Activated naive CD4-positive, alpha-beta T cell treated with anti-CD3 and anti-CD28 coated beads, Interleukin-2, amount 10 ng/mL, durations not matched to agents 7 days and 5 days (primary cell): ENCODE results near the gene CACNA2D2.

Experiments used
- CTCF ChIA-PET: fragments of 350-600 bp; sonication (Branson Sonifier 250); formaldehyde crosslinking; loops from one replicate; lab custom pipeline; 2021; ENCODE audit warnings: antibody characterized with exemption; lab: Charles Lee
- DNase-seq: peaks from one replicate; pipeline ENCODE4 v3.0.0-alpha.2; 2020
- H3K27ac Mint-ChIP-seq: one replicate; pipeline ENCODE4 v1.8.0; 2021; ENCODE audit warnings: mild to moderate bottlenecking, moderate library complexity, mixed read lengths
- H3K27me3 Mint-ChIP-seq: one replicate; pipeline ENCODE4 v1.8.0; 2021; ENCODE audit warnings: mild to moderate bottlenecking, mixed read lengths
- H3K36me3 Mint-ChIP-seq: one replicate; pipeline ENCODE4 v1.8.0; 2021; ENCODE audit warnings: mixed read lengths
- H3K4me1 Mint-ChIP-seq: one replicate; pipeline ENCODE4 v1.8.0; 2021; ENCODE audit warnings: mixed read lengths
- H3K4me3 Mint-ChIP-seq: one replicate; pipeline ENCODE4 v1.8.0; 2021; ENCODE audit warnings: mild to moderate bottlenecking, moderate library complexity, mixed read lengths
- H3K9me3 Mint-ChIP-seq: one replicate; pipeline ENCODE4 v1.8.0; 2021; ENCODE audit warnings: mixed read lengths

Gene CACNA2D2

GRCh38 chr3:50414616-50415015, 88.8 kb downstream of the CACNA2D2 start:
- no peak overlapping the region for H3K4me3 Mint-ChIP-seq
- no peak for DNase-seq
- no peaks in the 10 kb centered on the region for H3K9me3 Mint-ChIP-seq
- no peaks in the 10 kb centered on the region for H3K36me3 Mint-ChIP-seq
- peaks cover 17% of the 10 kb centered on the region for H3K27me3 Mint-ChIP-seq
- CTCF ChIA-PET: interaction anchor here (0.9 kb wide), 1 partner anchor 128 kb away, joined by 3 read pairs; no protein-coding TSS in a partner anchor
- H3K27ac Mint-ChIP-seq: no peak overlapping the region
- no peaks in the 10 kb centered on the region for H3K4me1 Mint-ChIP-seq

- DNase-seq: no peak
- H3K27ac Mint-ChIP-seq: no peak overlapping the region
- H3K27me3 Mint-ChIP-seq: peaks cover 13% of the 10 kb centered on the region
- H3K9me3 Mint-ChIP-seq: no peaks in the 10 kb centered on the region
- H3K4me1 Mint-ChIP-seq: no peaks in the 10 kb centered on the region
- CTCF ChIA-PET: no interaction called here
- no peak overlapping the region for H3K4me3 Mint-ChIP-seq
- H3K36me3 Mint-ChIP-seq: no peaks in the 10 kb centered on the region
These were observed 91.1 kb downstream of the CACNA2D2 start for GRCh38 chr3:50412231-50412754.

- no peaks in the 10 kb centered on the region for H3K9me3 Mint-ChIP-seq
- H3K36me3 Mint-ChIP-seq: no peaks in the 10 kb centered on the region
- peaks cover 13% of the 10 kb centered on the region for H3K27me3 Mint-ChIP-seq
- no peak overlapping the region for H3K27ac Mint-ChIP-seq
- DNase-seq: no peak
- no peak overlapping the region for H3K4me3 Mint-ChIP-seq
- CTCF ChIA-PET: interaction anchor here (1.1 kb wide), 1 partner anchor 131 kb away, joined by 4 read pairs; no protein-coding TSS in a partner anchor
- H3K4me1 Mint-ChIP-seq: no peaks in the 10 kb centered on the region
These were observed 92.2 kb downstream of the CACNA2D2 start for GRCh38 chr3:50411229-50411628.

- H3K9me3 Mint-ChIP-seq: no peaks in the 10 kb centered on the region
- CTCF ChIA-PET: interaction anchor here (1.1 kb wide), 1 partner anchor 131 kb away, joined by 4 read pairs; no protein-coding TSS in a partner anchor
- H3K27me3 Mint-ChIP-seq: peaks cover 13% of the 10 kb centered on the region
- H3K4me1 Mint-ChIP-seq: no peaks in the 10 kb centered on the region
- H3K4me3 Mint-ChIP-seq: no peak overlapping the region
- H3K27ac Mint-ChIP-seq: no peak overlapping the region
- no peaks in the 10 kb centered on the region for H3K36me3 Mint-ChIP-seq
- no peak for DNase-seq
These were observed 92.8 kb downstream of the CACNA2D2 start for GRCh38 chr3:50410608-50411139.

- Mint-ChIP-seq H3K4me1 (no peaks in the 10 kb centered on the region), H3K27me3 (peaks cover 12% of the 10 kb centered on the region), H3K4me3 (no peak overlapping the region), H3K36me3 (no peaks in the 10 kb centered on the region), H3K27ac (no peak overlapping the region), H3K9me3 (no peaks in the 10 kb centered on the region)
- CTCF ChIA-PET: no interaction called here
- no peak for DNase-seq
These were observed 93.2 kb downstream of the CACNA2D2 start for GRCh38 chr3:50410185-50410584.

- Mint-ChIP-seq H3K27ac (no peak overlapping the region), H3K4me3 (no peak overlapping the region), H3K27me3 (peaks cover 14% of the 10 kb centered on the region), H3K4me1 (no peaks in the 10 kb centered on the region), H3K9me3 (no peaks in the 10 kb centered on the region), H3K36me3 (no peaks in the 10 kb centered on the region)
- CTCF ChIA-PET: no interaction called here
- no peak for DNase-seq
These were observed 94.9 kb downstream of the CACNA2D2 start for GRCh38 chr3:50408443-50408944.

- Mint-ChIP-seq H3K9me3 (no peaks in the 10 kb centered on the region), H3K36me3 (no peaks in the 10 kb centered on the region), H3K27ac (no peak overlapping the region), H3K4me1 (no peaks in the 10 kb centered on the region), H3K4me3 (no peak overlapping the region), H3K27me3 (peaks cover 19% of the 10 kb centered on the region)
- CTCF ChIA-PET: no interaction called here
- DNase-seq: no peak
These were observed 96.9 kb downstream of the CACNA2D2 start for GRCh38 chr3:50406487-50406886.

- CTCF ChIA-PET: no interaction called here
- peaks cover 15% of the 10 kb centered on the region for H3K27me3 Mint-ChIP-seq
- H3K4me1 Mint-ChIP-seq: no peaks in the 10 kb centered on the region
- H3K9me3 Mint-ChIP-seq: no peaks in the 10 kb centered on the region
- no peaks in the 10 kb centered on the region for H3K36me3 Mint-ChIP-seq
- no peak overlapping the region for H3K4me3 Mint-ChIP-seq
- no peak overlapping the region for H3K27ac Mint-ChIP-seq
- peak; percentile 75 for DNase-seq
These were observed 98.2 kb downstream of the CACNA2D2 start for GRCh38 chr3:50405249-50405648.

- H3K27ac Mint-ChIP-seq: no peak overlapping the region
- DNase-seq: no peak
- no peaks in the 10 kb centered on the region for H3K36me3 Mint-ChIP-seq
- H3K4me1 Mint-ChIP-seq: no peaks in the 10 kb centered on the region
- no peak overlapping the region for H3K4me3 Mint-ChIP-seq
- no peaks in the 10 kb centered on the region for H3K9me3 Mint-ChIP-seq
- H3K27me3 Mint-ChIP-seq: peaks cover 15% of the 10 kb centered on the region
- CTCF ChIA-PET: no interaction called here
These were observed 101.3 kb downstream of the CACNA2D2 start for GRCh38 chr3:50401978-50402595.

- Mint-ChIP-seq H3K9me3 (no peaks in the 10 kb centered on the region), H3K27ac (no peak overlapping the region), H3K27me3 (no peaks in the 10 kb centered on the region), H3K4me1 (no peaks in the 10 kb centered on the region), H3K36me3 (no peaks in the 10 kb centered on the region), H3K4me3 (no peak overlapping the region)
- DNase-seq: no peak
- CTCF ChIA-PET: no interaction called here
These were observed 106.9 kb downstream of the CACNA2D2 start for GRCh38 chr3:50396502-50396901.

GRCh38 chr3:50395070-50395860, 108.2 kb downstream of the CACNA2D2 start:
- no peaks in the 10 kb centered on the region for H3K9me3 Mint-ChIP-seq
- no peaks in the 10 kb centered on the region for H3K27me3 Mint-ChIP-seq
- no peak for DNase-seq
- H3K4me1 Mint-ChIP-seq: no peaks in the 10 kb centered on the region
- no peak overlapping the region for H3K4me3 Mint-ChIP-seq
- no peak overlapping the region for H3K27ac Mint-ChIP-seq
- H3K36me3 Mint-ChIP-seq: no peaks in the 10 kb centered on the region
- CTCF ChIA-PET: interaction anchor here (1.4 kb wide), 1 partner anchor 39 kb away, joined by 3 read pairs; no protein-coding TSS in a partner anchor

- Mint-ChIP-seq H3K4me1 (no peaks in the 10 kb centered on the region), H3K27ac (no peak overlapping the region), H3K36me3 (no peaks in the 10 kb centered on the region), H3K9me3 (no peaks in the 10 kb centered on the region), H3K27me3 (no peaks in the 10 kb centered on the region), H3K4me3 (no peak overlapping the region)
- no peak for DNase-seq
- CTCF ChIA-PET: interaction anchor here (1.0 kb wide), 1 partner anchor 149 kb away, joined by 3 read pairs; no protein-coding TSS in a partner anchor
These were observed 110.4 kb downstream of the CACNA2D2 start for GRCh38 chr3:50393061-50393460.

GRCh38 chr3:50392101-50392715, 111.2 kb downstream of the CACNA2D2 start:
- Mint-ChIP-seq H3K4me3 (no peak overlapping the region), H3K36me3 (no peaks in the 10 kb centered on the region), H3K27me3 (peaks cover 1% of the 10 kb centered on the region), H3K4me1 (no peaks in the 10 kb centered on the region), H3K27ac (no peak overlapping the region), H3K9me3 (no peaks in the 10 kb centered on the region)
- CTCF ChIA-PET: interaction anchor here (1.0 kb wide), 1 partner anchor 150 kb away, joined by 3 read pairs; no protein-coding TSS in a partner anchor
- no peak for DNase-seq
